Neural cell (in vitro differentiated cells): ENCODE results near the gene SLC25A39. TPM values are rescaled to one million over a fixed set of nuclear protein-coding genes. Genes with fewer than 3 reads are reported as not detected.
A peak's percentile ranks its signal among the peaks of the same experiment; 100 is the strongest.

Experiments used
- H2AFZ ChIP-seq: fragments of 200-600, 300-800 bp; sonication (generic), shearing (Covaris generic); 2 replicates; pipeline ENCODE4 v1.6.0; 2014; ENCODE audit warnings: low read depth, mild to moderate bottlenecking, antibody characterized with exemption, low read length, moderate library complexity
- H3F3A ChIP-seq: fragments of 200-600 bp; shearing (Covaris generic); 2 replicates; pipeline ENCODE4 v1.6.1; 2016; ENCODE audit warnings: mild to moderate bottlenecking, moderate library complexity, mixed read lengths, antibody characterized with exemption, low read length; ENCODE audit not compliant: insufficient read depth, poor library complexity, severe bottlenecking
- H3K27ac ChIP-seq: fragments of 200-600, 300-800 bp; sonication (generic), shearing (Covaris generic); 2 replicates; pipeline ENCODE4 v1.5.1; 2014; ENCODE audit warnings: mild to moderate bottlenecking, low read length, moderate library complexity
- H3K27me3 ChIP-seq: fragments of 300-800, 200-600 bp; sonication (generic), shearing (Covaris generic); 2 replicates; pipeline ENCODE4 v1.6.0; 2014; ENCODE audit warnings: mild to moderate bottlenecking, low read depth, low read length, moderate library complexity; ENCODE audit not compliant: insufficient read depth
- H3K36me3 ChIP-seq: fragments of 300-800, 200-600 bp; sonication (generic), shearing (Covaris generic); 2 replicates; pipeline ENCODE4 v1.5.1; 2014; ENCODE audit warnings: mild to moderate bottlenecking, antibody characterized with exemption, low read length, moderate library complexity; ENCODE audit not compliant: insufficient read depth
- H3K4me2 ChIP-seq: fragments of 300-800, 200-600 bp; sonication (generic), shearing (Covaris generic); 2 replicates; pipeline ENCODE4 v1.6.0; 2014; ENCODE audit warnings: mild to moderate bottlenecking, low read length
- H3K4me3 ChIP-seq: fragments of 300-800, 200-600 bp; sonication (generic), shearing (Covaris generic); 2 replicates; pipeline ENCODE4 v1.5.1; 2014; ENCODE audit warnings: mild to moderate bottlenecking, low read length, moderate library complexity
- H3K79me2 ChIP-seq: fragments of 200-600 bp; shearing (Covaris generic); replicated peaks from 2 replicates; pipeline ENCODE4 v1.6.0; 2014; ENCODE audit warnings: mild to moderate bottlenecking, low read length, moderate library complexity; ENCODE audit not compliant: insufficient read depth
- H3K9ac ChIP-seq: fragments of 300-800, 200-600 bp; sonication (generic), shearing (Covaris generic); 2 replicates; pipeline ENCODE4 v1.6.1; 2016; ENCODE audit warnings: mild to moderate bottlenecking, low read length, mixed read lengths
- H3K9me2 ChIP-seq: fragments of 200-600 bp; shearing (Covaris generic); 2 replicates; pipeline ENCODE4 v1.6.1; 2016; ENCODE audit warnings: mild to moderate bottlenecking, low read length, mixed read lengths; ENCODE audit not compliant: insufficient read depth
- H3K9me3 ChIP-seq: fragments of 200-600, 300-800 bp; sonication (generic), shearing (Covaris generic); 2 replicates; pipeline ENCODE4 v1.6.1; 2016; ENCODE audit warnings: mild to moderate bottlenecking, mixed run types, low read length, moderate library complexity, mixed read lengths
- H4K20me1 ChIP-seq: fragments of 200-600 bp; shearing (Covaris generic); 2 replicates; pipeline ENCODE4 v1.6.1; 2016; ENCODE audit warnings: mild to moderate bottlenecking, mixed run types; ENCODE audit not compliant: insufficient read depth
- CTCF ChIP-seq: fragments of 450-650 bp; IDR thresholded peaks from 2 replicates; pipeline ENCODE4 v1.5.1; 2014; ENCODE audit warnings: antibody characterized with exemption, mild to moderate bottlenecking, moderate library complexity; ENCODE audit not compliant: poor library complexity, severe bottlenecking
- EP300 ChIP-seq: fragments of 450-650 bp; conservative IDR thresholded peaks from 2 replicates; pipeline ENCODE4 v1.6.1; 2014; ENCODE audit warnings: antibody characterized with exemption, mild to moderate bottlenecking, moderate library complexity; ENCODE audit not compliant: poor library complexity, severe bottlenecking
- EZH2 ChIP-seq: fragments of 200-600, 300-800 bp; shearing (Covaris generic), sonication (generic); IDR thresholded peaks from 2 replicates; pipeline ENCODE4 v1.6.1; 2014; ENCODE audit warnings: antibody characterized with exemption, low read length, borderline replicate concordance, mild to moderate bottlenecking; ENCODE audit not compliant: insufficient read depth, poor library complexity, severe bottlenecking
- MXI1 ChIP-seq: fragments of 450-650 bp; conservative IDR thresholded peaks from 2 replicates; pipeline ENCODE4 v1.6.1; 2014; ENCODE audit warnings: antibody characterized with exemption, mild to moderate bottlenecking; ENCODE audit not compliant: poor library complexity, severe bottlenecking
- POLR2AphosphoS5 ChIP-seq: IDR thresholded peaks from 2 replicates; pipeline ENCODE4 v1.6.1; 2012
- RAD21 ChIP-seq: fragments of 450-650 bp; conservative IDR thresholded peaks from 2 replicates; pipeline ENCODE4 v1.6.1; 2014; ENCODE audit warnings: antibody characterized with exemption, mild to moderate bottlenecking, moderate library complexity
- REST ChIP-seq: IDR thresholded peaks from 2 replicates; pipeline ENCODE4 v1.6.1; 2012; ENCODE audit warnings: borderline replicate concordance
- SMC3 ChIP-seq: fragments of 450-650 bp; conservative IDR thresholded peaks from 2 replicates; pipeline ENCODE4 v1.6.1; 2014; ENCODE audit warnings: antibody characterized with exemption, mild to moderate bottlenecking, moderate library complexity; ENCODE audit not compliant: poor library complexity
- TAF1 ChIP-seq: IDR thresholded peaks from 2 replicates; pipeline ENCODE4 v1.6.1; 2012; ENCODE audit warnings: low read depth
- polyA plus RNA-seq: library from polyadenylated mRNA; depleted of rRNA; stranded (reverse); fragments of >200 nt; gene quantifications from 2 replicates; pipeline ENCODE4 v1.2.3, GENCODE V29; 2014

Gene SLC25A39
- polyA plus RNA-seq, 1 donor from 2014 or later = 73.4 TPM

- Histone ChIP-seq H3K9me2 (no peaks in the 10 kb centered on the region), H3K79me2 (peaks cover 30% of the 10 kb centered on the region), H4K20me1 (peaks cover 6% of the 10 kb centered on the region), H3K4me3 (peak overlapping the region; percentile 96), H3K27me3 (peaks cover 5% of the 10 kb centered on the region), H3K36me3 (no peaks in the 10 kb centered on the region), H3F3A (no peaks in the 10 kb centered on the region), H3K27ac (peak overlapping the region; percentile 97), H3K4me2 (peak overlapping the region; percentile 99), H2AFZ (no peak overlapping the region), H3K9me3 (no peaks in the 10 kb centered on the region), H3K9ac (peak overlapping the region; percentile 98)
- TF ChIP-seq CTCF (peak; percentile 17), TAF1 (no peak)
Observed at GRCh38 chr17:44309472-44309871, 15.2 kb downstream of the SLC25A39 start.

- Histone ChIP-seq H2AFZ (peak overlapping the region; percentile 31), H3F3A (no peaks in the 10 kb centered on the region), H3K9ac (peak overlapping the region; percentile 98), H3K27ac (peak overlapping the region; percentile 97), H3K9me2 (no peaks in the 10 kb centered on the region), H3K4me3 (peak overlapping the region; percentile 96), H3K4me2 (peak overlapping the region; percentile 99), H4K20me1 (peaks cover 6% of the 10 kb centered on the region), H3K9me3 (no peaks in the 10 kb centered on the region), H3K79me2 (peaks cover 30% of the 10 kb centered on the region), H3K27me3 (peaks cover under 1% of the 10 kb centered on the region), H3K36me3 (no peaks in the 10 kb centered on the region)
- TF ChIP-seq CTCF (no peak), MXI1 (no peak), POLR2AphosphoS5 (peak; percentile 56), TAF1 (no peak)
Observed at GRCh38 chr17:44308865-44309264, 15.8 kb downstream of the SLC25A39 start.

GRCh38 chr17:44308320-44308818 is 16.3 kb downstream of the SLC25A39 start, which contains the start of gene RUNDC3A:
RUNDC3A (plus strand) TSS chr17:44308601; CDS start chr17:44308833, 232 bp downstream.
- Histone ChIP-seq H2AFZ (peak within 1 kb of the TSS; percentile 74), H3K27ac (peak within 1 kb of the TSS; percentile 97)

More at GRCh38 chr17:44308320-44308818, 16.3 kb downstream of the SLC25A39 start, which contains the start of gene RUNDC3A:
- no peaks in the 10 kb centered on the region for H3K9me2 ChIP-seq
- no peaks in the 10 kb centered on the region for H3K36me3 ChIP-seq
- peaks cover 30% of the 10 kb centered on the region for H3K79me2 ChIP-seq
- H3F3A ChIP-seq = no peaks in the 10 kb centered on the region
- TF ChIP-seq MXI1 (no peak), TAF1 (no peak), POLR2AphosphoS5 (peak; percentile 87), REST (peak; percentile 64), RAD21 (no peak), CTCF (no peak), EP300 (no peak), EZH2 (no peak), SMC3 (no peak)
- H4K20me1 ChIP-seq = peaks cover 6% of the 10 kb centered on the region
- H3K27me3 ChIP-seq = no peaks in the 10 kb centered on the region
- H3K4me2 ChIP-seq = peak within 1 kb of the TSS; percentile 99
- peak within 1 kb of the TSS; percentile 98 for H3K9ac ChIP-seq
- no peaks in the 10 kb centered on the region for H3K9me3 ChIP-seq
- peak within 1 kb of the TSS; percentile 96 for H3K4me3 ChIP-seq
